ENCODE measurements around the gene SLC25A30. TPM values are rescaled to one million over a fixed set of nuclear protein-coding genes. Genes with fewer than 3 reads are reported as not detected.
"Not testable (repeated sequence)": the region's sequence is repeated elsewhere in the genome, so short reads cannot be mapped to it uniquely, and the experiment has no call there.

Gene SLC25A30
- total RNA-seq, 4 donors from 2014 or later, result 10.1 to 21.9 (median 11.9) TPM

- ATAC-seq (ENCODE audit: low FRiP score), result no peak
- no peak for DNase-seq (ENCODE audit: low spot score)
- TF ChIP-seq, protein P1, sequence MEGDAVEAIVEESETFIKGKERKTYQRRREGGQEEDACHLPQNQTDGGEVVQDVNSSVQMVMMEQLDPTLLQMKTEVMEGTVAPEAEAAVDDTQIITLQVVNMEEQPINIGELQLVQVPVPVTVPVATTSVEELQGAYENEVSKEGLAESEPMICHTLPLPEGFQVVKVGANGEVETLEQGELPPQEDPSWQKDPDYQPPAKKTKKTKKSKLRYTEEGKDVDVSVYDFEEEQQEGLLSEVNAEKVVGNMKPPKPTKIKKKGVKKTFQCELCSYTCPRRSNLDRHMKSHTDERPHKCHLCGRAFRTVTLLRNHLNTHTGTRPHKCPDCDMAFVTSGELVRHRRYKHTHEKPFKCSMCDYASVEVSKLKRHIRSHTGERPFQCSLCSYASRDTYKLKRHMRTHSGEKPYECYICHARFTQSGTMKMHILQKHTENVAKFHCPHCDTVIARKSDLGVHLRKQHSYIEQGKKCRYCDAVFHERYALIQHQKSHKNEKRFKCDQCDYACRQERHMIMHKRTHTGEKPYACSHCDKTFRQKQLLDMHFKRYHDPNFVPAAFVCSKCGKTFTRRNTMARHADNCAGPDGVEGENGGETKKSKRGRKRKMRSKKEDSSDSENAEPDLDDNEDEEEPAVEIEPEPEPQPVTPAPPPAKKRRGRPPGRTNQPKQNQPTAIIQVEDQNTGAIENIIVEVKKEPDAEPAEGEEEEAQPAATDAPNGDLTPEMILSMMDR (IDR thresholded peaks at IDR 0.05), result no peak
These were observed 14.7 kb upstream of the SLC25A30 start for GRCh38 chr13:45432737-45433380.

- not testable (repeated sequence) for ATAC-seq (ENCODE audit: low FRiP score); DNase-seq (ENCODE audit: low spot score)
These were observed 8.1 kb upstream of the SLC25A30 start for GRCh38 chr13:45426056-45426841.

DNA sequence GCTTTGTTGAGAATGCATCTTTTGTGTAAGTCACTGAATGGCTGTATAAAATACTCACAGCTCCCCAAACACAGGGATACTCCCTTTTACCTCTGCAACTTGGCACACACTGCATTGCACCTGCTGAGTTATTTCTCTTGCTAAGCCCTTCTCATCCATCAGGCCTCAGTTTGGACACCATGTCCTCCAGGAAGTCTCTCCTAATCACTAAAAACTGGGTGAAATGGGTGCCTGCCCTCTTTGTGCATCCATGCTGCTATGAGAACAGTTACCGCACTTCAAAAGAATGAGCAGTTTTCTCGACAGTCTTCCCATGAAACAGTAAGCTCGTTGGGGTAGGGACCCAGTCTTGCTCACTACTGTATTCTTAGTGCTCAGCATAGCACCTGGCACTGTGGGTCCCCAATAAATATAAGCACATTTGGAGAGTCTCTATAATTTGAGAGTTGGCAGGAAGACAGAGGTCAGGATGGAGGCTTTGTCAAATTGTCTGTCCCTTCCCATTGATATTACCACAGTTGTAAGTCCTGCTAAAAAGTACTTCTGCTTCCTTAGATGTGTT is 4.6 kb upstream of the SLC25A30 start:
- no peak for ATAC-seq (ENCODE audit: low FRiP score)
- DNase-seq (ENCODE audit: low spot score), result no peak
- TF ChIP-seq, protein P1 (IDR thresholded peaks at IDR 0.05), result no peak

DNA sequence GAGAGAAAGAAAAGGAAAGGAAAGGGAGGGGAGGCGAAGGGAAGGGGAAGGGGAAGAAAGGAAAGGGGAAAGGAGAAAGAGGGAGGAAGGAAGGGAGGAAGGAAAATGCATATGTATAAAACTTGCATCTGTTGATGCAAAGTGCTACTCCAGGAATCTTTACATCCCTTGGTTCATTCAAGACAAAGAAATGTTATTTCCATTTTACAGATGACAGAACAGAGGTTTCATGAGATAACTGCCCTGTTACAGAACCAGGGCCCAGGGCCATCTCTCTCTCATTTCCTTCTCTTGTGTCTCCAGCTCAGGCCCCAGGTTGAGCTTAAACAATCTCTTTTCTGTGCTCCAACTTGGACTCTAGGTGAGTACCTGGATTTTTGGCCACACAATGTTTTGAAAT is 1.8 kb upstream of the SLC25A30 start:
- TF ChIP-seq, protein P1 (IDR thresholded peaks at IDR 0.05), result no peak
- no peak for ATAC-seq (ENCODE audit: low FRiP score)

DNA sequence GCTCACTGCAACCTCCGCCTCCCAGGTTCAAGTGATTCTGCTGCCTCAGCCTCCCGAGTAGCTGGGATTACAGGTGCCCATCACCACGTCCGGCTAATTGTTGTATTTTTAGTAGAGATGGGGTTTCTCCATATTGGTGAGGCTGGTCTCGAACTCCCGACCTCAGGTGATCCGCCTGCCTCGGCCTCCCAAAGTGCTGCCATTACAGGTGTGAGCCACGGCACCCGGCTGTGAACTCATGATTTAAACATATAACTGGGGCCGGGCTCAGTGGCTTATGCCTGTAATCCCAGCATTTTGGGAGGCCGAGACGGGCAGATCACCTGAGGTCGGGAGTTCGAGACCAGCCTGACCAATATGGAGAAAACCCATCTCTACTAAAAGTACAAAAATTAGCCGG is 1.2 kb upstream of the SLC25A30 start:
- not testable (repeated sequence) for ATAC-seq (ENCODE audit: low FRiP score); DNase-seq (ENCODE audit: low spot score)

More for the DNA sequence above, 1.8 kb upstream of the SLC25A30 start:
- DNase-seq (ENCODE audit: low spot score), result no peak

GRCh38 chr13:45416516-45417128 is 1.6 kb downstream of the SLC25A30 start:
- DNase-seq (ENCODE audit: low spot score) (no peak), ATAC-seq (ENCODE audit: low FRiP score) (no peak)
- TF ChIP-seq, protein P1 (IDR thresholded peaks at IDR 0.05), result no peak

DNA sequence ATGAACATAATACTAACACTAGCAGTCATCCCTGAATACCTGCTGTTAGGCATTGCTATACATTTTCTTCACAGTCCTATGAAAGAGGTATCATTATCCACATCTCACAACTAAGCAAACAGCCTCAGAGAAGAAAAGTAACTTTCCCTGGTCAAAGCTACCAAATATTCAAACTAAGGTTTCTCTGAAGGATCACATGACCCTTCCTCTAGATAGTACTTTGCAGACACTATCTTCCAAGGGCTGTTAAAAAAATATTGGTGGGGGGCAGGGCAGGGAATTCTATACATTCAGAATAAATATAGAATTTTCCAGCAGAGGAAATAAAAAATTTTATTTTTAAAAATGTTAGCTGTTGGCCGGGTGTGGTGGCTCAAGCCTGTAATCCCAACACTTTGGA is 3.1 kb downstream of the SLC25A30 start:
- ATAC-seq (ENCODE audit: low FRiP score) (no peak), DNase-seq (ENCODE audit: low spot score) (no peak)
- TF ChIP-seq, protein P1 (IDR thresholded peaks at IDR 0.05), result no peak
